Right kidney (tissue), 9 donors: ENCODE results near the gene ORC1.

Experiments used
- DNase-seq: peaks from one replicate; pipeline ENCODE4 v3.0.0-alpha.2; 2016
- long read RNA-seq, 8 donors: transcript quantifications; one replicate each; lab custom pipeline, GENCODE V29; 2026

Gene ORC1
- long read RNA-seq, donor 1, partial matches to known transcripts, result 0 of 1 reads
- long read RNA-seq, donor 1, other reads (novel, unspliced or antisense), result 0 of 1 reads
- long read RNA-seq, donor 2, result 0 reads
- long read RNA-seq, donor 3, result 0 reads
- long read RNA-seq, donor 4, partial matches to known transcripts, result 80 of 103 reads
- long read RNA-seq, donor 4, other reads (novel, unspliced or antisense), result 23 of 103 reads
- long read RNA-seq, donor 5, partial matches to known transcripts, result 6 of 6 reads
- long read RNA-seq, donor 5, other reads (novel, unspliced or antisense), result 0 of 6 reads
- long read RNA-seq, donor 6, result 0 reads
- long read RNA-seq, donor 7, result 0 reads
- long read RNA-seq, donor 8, partial matches to known transcripts, result 0 of 1 reads
- long read RNA-seq, donor 8, other reads (novel, unspliced or antisense), result 0 of 1 reads

DNA sequence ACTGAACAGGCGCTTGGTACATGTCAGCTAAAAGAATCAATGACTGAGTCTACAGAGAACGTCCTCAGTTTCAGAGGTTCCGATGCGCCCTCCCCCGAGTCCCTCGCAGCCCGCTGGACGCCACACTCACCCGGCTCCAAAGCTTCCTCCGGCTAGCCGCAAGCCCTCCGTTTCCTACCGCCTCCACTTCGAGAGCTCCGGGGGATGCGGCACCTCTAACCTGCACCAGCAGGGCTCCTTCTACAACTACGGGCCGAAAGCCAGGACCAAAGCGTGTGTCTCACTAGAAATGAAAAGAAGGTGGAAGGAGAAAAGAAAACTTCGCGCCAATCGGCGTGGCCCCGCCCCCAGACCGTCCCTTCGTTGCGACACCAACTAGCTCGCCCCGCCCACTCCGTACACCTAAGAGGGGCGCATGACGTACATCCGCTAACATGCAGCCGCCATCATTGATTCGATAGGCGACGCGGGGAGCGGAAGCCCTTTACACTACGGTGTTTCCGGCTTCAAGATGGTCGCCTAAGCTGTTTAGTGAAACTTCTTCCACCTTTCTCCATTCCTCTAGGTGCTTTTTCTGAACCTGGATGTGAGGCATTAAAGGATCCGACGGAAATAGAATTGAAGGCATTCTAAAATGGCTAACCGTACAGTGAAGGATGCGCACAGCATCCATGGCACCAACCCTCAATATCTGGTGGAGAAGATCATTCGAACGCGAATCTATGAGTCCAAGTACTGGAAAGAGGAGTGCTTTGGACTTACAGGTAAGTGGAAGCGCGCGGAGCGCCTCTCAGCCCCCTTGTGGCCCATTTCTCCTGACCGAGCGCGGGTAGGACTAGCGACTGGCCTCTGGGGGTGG lies at the start of gene ORC1, which contains the start of gene PRPF38A:
ORC1 (minus strand) TSS at position 308 of the 859 bp plus-strand sequence. CDS start 2,200 bp downstream, outside the sequence.
PRPF38A (plus strand) TSS at position 487 of the 859 bp plus-strand sequence; CDS start at position 635, 148 bp downstream.
- peak; percentile 89 for DNase-seq

DNA sequence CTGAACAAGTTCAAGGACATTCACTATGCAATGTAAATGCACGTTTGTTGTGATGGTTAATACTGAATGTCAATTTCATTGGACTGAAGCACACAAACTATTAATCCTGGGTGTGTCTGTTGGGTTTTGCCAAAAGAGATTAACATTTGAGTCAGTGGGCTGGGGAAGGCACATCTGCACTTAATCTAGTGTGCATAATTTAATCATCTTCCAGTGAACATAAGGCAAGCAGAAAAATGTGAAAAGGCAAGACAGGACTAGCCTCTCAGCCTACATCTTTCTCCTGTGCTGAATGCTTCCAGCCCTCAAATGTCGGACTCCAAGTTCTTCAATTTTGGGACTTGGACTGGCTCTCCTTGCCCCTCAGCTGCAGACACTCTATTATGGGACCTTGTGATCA lies 40.2 kb upstream of the ORC1 start:
- DNase-seq, result no peak

DNA sequence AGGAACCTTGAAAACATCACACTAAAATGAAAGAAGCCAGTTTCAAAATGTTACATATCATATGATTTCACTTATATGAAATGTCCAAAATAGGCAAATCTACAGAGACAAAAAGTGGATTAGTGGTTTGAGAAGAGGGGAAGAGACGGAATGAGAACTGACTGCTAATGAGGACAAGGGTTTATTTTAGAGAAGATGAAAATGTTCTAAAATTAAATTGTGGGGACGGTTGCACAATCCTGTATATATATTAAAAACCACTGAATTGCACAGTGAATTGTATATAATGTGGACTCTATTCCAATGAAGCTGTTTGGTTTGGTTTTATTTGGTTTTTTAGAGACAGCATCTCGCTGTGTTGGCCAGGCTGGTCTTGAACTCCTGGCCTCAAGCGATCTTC lies 35.8 kb upstream of the ORC1 start:
- DNase-seq, result no peak

DNA sequence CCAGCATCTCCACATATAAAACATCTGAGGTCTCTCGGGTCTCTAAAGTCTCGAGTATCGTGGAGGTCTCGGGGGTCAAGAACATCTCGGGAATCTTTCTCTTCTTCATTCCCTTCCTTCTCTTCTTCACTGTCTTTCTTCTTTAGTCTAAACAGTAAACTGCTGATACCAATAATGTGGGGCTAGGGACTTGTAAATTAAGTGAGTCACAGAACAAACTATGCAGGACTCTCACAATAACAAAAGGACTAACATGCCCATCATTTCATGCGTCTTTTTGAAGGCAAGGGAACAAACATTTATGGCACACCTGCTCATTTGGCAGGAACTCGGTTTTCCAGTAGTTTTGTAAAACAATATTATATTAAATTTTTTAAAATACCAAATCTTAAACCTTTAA lies 32.6 kb upstream of the ORC1 start:
- no peak for DNase-seq

DNA sequence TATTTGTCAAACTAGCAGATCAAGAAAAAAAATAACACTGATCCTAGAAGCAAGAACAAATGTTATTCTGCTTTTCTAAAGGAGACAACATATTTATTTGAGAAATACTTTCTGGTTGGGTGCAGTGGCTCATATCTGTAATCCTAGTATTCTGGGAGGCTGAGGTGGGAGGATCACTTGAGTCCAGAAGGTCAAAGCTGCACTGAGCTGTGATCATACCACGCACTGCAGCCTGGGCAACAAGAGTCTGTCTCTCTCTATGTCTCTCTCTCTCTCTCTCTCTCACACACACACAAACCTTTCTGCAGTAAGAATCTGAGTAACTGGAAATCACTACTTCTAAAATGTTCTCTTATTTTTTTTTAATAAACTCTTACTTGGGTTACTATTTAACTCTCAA lies 31.4 kb upstream of the ORC1 start:
- DNase-seq, result no peak

DNA sequence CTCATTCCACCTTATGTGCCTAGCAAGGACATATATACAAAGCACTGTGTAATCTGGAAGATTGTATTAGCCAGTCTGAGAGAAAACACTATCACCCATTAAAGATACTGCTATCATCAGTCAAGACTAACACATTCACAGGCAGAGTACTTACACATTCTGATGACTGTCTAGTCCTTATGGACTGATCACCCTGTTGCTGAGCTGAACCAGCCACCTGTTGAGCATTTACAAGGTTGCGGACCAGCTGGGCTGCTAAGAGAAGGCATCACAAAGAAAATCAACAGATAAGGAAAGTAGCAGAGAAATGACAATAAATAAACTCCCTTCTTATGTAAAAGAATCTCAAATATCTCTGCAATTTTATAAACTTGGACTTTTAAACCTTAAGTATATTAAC lies 31.0 kb upstream of the ORC1 start:
- no peak for DNase-seq

DNA sequence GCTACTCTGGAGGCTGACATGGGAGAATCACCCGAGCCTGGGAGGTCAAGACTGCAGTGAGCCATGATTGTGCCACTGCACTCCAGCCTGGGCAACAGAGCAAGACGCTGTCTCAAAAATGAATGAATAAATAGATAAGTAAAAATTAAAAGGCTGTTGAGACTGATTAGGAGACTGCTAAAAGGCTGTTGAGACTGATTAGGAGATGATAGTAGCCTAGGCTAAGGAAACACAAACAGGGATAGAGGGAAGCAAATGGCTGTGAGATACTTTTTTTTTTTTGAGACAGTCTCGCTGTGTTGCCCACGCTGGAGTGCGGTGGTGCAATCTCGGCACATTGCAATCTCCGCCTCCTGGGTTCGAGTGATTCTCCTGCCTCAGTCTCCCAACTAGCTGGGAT lies 28.6 kb upstream of the ORC1 start:
- DNase-seq, result no peak

DNA sequence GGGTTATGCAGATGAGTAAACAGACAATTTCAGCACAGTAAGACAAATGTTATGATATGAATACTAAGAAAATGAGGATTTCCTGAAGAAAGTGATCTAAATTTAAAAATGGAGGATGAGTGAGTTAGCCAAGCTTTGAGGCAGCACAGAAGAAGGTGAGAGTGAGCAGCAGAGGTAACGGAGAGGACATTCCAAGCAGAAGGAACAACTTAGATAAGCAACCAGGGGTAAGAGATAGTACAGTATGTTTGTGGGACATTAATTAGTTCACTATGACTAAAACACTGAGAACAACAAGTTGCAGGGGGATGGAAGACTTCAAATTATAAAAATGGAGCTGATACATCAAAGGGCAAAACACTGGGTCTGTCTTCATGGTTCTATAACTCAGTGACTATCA lies 22.9 kb upstream of the ORC1 start:
- no peak for DNase-seq

DNA sequence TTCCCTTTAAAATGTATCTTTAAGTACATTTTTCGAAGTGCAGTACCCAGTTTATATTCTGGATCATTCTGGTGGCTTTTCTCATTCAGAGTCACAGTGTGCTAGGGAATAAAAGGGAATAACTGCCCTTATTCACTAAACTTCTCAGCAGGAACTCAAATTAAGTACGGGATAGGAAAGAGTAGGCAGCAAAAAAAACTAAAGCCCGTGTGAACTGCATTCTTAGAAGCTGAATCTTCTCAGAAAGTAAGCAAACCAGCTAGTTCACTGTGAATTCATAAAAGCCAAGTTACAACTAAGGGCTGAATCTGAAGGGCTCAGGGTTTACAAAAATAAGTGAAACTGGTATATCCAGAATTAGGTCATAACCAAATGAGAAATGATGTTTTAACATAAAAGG lies 22.1 kb upstream of the ORC1 start:
- no peak for DNase-seq

DNA sequence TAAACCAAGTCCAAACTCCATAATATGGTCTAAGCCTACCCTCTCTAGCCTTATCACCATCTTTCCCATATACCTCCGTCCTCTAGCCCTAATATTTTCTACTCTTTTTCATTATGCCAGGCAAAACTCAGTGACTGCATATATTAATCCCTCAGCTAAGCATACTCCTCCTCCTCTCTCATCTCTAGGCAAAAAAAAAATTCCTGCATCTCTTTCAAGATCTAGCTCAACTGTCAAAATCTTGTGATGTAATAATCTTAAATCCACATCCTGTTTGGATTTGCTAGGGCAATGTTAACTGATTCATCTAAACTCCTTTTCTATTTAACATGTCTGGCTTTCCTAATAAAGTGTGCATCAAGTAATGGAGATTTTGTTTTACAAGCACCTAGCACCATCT lies 20.6 kb upstream of the ORC1 start:
- DNase-seq, result no peak

DNA sequence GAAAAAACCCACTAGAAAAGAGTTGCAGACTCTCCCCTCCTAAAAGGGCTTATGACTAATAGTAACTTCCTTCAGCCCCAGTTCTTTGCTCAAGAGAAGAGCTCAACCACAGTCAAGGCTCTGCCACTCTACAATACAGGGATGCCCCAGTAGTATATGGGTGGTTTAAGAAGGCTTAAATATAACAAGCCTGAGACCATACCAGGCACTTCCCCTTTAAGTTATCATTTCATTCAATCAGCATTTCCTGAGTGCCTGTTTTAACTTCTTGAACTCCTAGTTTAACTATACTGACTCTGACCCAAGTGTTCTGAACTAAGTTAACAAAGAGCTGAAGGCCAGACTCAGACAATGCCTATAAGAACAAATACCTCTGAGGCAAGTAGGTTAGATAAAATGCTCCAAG lies 20.0 kb upstream of the ORC1 start:
- DNase-seq, result no peak

DNA sequence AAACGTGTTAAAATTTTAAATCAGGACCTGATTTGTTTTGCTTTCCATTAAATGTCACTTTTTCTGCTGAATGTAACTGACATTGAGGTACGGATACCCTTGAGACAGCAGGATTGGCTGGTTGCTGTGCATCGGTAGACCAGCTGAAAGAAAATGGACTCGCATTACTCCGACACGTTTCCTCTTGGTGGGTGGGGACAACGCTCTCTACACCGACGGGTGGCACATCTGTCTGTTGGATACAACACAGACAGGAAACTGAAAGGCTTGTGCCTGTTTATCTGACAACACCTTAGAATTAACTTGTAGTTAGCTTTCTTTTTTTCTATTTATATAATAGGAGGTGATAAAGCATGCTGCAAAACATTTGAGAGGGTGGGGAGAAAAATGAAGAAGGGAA lies 19.5 kb upstream of the ORC1 start:
- no peak for DNase-seq

DNA sequence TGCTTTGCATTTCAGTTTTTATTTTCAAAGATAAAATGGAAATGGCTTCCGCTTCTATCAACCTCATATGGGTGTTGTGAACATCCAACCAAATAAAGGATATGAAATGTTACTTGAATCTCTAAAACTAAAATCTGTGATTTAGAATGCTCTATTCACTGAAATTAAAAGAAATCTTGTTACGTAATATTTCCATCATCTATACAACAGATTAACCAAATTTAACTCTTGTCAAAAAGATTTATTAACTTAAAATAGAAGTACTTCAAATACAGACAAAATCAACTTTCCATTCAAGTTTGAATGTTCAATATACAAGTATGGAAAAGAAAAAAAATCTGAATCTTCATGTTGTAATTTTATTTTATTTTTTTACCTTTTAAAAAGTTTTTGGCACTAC lies 18.8 kb upstream of the ORC1 start:
- no peak for DNase-seq

DNA sequence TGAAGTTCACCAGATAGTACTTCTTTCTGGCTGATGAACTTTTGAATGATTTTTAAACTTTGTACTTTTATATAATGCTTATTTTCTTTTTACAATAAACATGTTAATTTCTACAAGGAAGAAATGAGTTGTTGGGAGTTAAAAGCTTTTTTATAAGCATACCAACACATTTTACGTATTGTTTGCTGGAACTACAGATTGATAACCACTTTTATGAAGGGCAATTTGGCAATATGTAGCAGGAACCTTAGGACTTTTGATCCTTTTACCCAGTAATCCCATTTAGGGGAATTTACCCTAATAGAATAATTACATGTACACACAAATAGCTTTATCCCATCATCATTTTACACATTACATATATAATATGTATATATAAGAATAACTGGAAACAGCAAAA lies 16.5 kb upstream of the ORC1 start:
- no peak for DNase-seq

DNA sequence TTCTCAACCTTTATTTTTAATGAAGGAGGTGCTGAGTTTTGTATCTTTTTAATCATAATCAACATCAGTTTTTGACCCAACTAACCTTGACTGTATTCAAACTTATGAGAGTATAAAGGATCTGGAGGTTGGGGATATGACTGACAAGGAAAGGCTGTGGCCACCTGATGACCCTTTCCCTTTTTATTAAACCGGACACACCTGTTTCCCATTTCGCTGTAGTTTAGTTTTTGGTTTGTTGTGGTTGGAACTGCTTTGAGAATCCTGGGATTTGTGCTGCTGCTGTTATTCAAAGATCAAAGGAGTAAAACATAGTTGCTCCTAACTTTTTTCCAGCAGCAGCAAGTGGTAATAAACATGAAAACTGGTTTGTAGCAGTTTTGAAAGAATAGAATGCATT lies 12.6 kb upstream of the ORC1 start:
- DNase-seq, result no peak

DNA sequence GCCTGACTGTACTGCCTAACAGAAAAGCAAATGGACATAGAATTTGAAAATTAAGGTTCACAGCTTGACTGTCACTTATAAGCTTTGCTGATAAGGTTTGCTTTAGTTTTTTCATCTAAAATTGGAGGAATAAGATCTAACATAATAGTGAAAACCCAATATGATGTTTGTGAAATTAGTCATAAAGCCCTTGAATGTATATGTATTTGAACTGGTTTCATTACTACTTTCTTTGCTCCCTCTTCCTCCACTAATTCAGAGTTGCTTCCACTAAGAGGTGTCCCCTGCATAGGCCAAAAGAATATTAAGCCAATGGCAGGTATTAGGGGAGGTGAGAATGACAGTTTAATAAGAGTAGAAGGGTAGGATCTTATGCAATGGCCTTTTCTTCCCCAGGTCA lies 10.7 kb upstream of the ORC1 start:
- no peak for DNase-seq

DNA sequence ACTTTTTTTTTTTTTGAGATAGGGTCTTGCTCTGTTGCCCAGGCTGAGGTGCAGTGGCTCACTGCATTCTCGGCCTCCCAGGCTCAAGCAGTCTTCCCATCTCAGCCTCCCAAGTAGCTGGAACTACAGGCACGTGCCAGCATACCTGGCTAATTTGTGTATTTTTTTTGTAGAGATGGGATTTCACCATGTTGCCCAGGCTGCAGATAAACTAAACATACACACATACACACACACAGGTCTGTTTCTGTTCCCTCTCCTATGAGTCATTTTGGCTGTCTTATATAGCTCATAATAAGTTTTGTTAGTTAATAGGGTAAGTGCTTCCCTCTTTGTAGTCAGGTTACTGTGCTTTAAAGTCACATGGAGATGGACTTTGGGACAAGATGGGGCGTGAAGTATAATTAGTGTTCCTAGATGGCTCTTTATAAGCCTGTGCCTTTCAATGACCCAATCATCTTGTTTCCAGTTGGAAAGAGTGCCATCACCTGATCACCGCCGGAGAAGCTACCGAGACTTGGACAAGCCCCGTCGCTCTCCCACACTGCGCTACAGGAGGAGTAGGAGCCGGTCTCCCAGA lies 9.3 kb upstream of the ORC1 start:
- no peak for DNase-seq

DNA sequence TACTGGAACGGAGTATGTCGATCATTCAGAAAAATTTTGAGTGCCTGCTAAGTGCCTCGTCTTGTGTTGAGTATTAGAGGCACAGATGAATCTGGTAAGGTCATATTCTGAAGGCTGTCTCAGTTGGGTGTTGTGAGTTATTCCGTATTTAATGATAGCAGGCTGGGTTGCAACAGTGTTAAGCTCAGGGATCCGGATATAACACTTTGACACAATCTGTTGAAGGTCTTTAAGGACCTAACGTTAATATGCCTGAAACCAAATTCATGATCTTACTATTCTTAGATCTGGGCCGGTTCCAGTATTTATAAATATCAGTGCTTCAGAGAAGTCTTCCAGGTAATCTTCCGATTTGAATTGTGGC lies 734 bp upstream of the ORC1 start:
- DNase-seq, result no peak

DNA sequence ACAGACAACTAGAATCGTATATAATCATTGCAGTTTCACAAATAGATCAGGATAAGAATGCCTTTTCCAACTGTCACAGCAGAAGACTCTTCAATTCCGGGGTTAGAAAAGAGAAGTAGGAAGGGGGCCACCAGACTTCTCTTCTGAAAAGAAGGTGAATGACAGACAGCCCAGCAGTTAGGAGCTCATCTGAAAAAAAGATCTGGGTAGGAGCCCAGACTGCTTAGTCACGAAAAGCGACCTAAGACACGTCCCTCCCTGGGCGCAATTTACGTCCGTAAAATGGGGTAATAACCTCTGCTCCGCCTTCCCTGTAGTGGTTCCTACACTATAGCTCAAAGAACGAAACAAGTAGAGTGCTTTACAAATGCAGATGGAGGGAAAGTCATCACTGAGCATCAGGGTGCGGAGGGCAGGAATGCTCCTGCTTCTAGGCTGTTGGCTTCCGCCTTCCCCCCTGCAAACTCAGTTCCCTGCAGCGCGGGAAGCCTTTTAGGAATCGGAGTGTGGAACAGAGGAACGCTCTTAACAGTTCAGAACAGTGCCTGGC lies 582 bp downstream of the ORC1 start:
- no peak for DNase-seq

DNA sequence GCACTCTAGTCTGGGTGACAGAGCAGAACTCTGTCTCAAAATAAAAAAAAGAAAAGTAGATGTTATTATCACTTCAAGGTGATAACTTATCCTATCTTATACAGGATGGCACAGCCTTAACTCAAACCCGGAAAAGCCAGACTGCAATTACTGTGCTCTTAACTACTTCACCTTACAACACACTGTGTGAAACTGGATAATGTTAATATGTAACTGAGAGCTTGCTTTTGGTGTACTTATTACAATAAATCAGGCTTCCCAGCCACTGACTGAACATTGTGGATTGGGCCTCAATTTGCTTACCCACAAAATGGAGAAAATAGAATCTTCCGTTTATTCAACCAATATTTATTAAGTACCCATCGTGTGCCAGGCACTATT lies 1.4 kb downstream of the ORC1 start:
- no peak for DNase-seq

DNA sequence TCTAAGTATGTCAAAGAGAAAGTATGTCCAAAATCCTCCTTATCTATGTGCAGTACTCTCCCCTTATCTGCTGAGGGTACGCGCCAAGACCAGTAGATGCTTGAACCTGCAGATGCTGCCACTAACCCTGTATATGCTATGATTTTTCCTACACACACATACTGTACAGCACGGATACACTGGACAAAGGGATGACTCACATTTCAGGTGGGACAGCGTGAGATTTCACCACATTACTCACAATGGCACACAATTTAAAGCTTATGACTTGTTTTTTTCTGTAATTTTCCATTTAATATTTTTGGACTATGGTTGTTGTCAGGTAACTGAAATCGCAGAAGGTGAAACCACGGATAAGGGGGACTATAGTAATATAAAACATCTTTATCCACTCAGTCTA lies 4.1 kb downstream of the ORC1 start:
- no peak for DNase-seq

DNA sequence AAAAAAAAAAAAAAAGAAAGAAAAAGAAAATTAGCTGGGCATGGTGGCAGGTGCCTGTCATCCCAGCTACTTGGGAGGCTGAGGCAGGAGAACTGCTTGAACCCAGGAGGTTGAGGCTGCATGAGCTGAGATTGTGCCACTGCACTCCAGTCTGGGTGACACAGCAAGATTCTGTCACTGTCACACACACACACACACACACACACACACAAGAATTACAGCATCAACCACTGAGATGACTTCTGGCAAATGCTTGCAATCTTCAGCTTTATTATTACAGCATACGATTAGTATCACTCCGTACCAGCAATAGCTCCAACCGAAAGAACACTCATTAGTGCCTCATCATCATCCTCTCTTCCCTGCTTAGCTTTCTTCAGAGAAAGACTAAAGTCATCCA lies 4.6 kb downstream of the ORC1 start:
- DNase-seq, result no peak

DNA sequence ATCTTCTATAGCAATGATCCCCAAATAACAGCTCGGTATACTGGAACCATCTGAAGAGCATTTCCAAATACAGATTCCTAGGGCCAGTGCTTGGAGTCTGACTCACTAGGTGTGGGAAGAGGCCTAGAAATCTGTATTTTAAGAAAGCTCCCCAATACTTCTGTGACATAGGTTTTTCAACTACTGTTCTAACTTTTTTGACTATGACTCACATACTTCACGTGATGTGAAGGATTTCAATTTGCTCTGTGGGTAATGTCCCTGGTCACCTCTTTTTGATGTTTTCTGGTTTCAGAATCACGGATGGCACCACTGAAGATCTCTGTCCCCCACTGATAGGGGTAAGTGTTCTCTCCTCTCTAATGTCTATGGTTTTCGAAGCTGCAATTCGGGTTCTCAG lies 11.0 kb downstream of the ORC1 start:
- DNase-seq, result no peak
